ENCODE data around the gene PRKCD.

PRKCD gene

DNA sequence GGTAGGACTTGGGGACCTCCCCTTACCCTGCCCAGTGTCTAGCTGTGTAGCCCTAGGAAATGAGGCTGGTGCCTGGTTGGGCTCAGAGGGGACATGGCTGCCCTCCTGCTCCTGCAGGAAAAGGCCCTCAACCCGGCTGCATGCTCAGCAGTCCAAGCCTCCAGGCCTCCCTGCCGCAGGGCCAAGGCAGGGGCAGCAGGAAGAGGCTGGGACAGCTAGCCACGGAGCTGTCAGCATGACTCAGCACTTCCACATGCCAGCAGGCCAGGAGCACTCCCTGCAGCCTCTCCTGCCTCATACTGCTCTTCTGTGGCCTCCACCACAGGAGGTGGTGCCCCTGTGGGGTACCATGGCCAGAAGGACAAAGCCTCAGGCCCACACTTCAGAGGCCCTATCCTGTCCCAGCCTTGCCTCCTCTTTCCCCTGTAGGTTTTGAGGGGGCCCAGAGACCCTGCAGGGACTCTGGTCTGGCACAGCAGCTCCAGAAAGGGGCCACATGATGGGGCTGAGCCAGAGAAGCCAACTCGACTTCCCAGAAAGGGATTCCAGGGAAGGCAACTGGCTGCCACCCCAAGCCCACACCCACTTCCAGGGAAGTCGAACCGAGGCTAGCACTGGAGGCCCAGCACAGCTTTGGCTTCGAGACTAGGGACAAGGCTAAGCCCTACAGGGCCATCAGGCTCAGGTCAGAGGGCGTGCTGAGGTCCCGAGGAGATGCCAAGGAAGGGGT lies 75.3 kb downstream of the PRKCD start:
- peak; percentile 86 for DNase-seq

DNA sequence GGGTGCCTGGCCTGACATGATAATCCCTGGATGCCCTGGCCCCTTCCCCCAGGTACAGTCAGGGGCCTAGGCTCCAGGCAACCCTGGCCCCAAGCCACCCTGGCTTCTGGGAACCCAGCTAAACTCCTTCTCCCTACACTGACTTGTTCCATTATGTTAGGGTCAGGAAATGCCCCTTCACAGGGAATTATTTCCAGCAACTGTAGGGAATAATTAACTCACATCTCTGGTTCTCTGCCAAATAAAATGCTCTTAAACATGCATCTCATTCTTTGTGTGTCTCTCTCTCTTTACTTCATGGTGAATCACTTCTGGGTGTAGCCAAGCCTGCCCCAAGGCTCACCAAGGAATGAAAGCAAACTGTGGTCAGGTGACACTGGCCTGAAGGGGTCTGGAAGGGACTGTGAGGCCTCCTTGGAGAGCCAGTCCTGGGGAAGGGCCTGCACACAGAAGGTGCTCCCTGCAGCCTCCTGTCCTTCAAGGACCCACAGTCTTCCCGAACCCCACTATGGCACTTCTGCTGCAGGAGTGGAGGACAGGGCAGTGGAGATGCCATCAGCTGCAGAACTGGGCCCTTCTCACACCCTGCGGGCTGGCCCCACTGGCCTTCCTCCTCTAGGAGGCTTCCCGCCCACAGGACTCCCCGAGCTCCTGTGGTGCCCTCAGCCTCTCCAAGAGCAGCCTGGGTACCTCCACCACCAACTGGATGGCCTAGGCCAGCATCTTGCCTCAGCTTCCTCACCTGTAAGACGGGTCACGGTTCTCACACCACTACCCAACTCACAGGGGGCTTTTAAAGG lies 77.2 kb downstream of the PRKCD start:
- DNase-seq, result peak; percentile 96

DNA sequence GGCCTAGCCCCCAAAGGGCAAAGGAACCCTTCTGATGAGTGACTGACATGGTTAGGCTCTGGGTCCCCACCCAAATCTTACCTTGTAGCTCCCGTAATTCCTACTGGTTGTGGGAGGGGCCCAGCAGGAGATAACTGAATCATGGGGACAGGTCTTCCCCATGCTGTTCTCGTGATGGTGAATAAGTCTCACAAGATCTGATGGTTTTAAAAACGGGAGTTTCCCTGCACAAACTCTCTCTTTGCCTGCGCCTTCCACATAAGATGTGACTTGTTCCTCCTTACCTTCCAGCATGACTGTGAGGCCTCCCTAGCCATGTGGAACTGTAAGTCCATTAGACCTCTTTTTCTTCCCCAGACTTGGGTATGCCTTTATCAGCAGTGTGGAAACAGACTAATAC lies 77.9 kb downstream of the PRKCD start:
- no peak for DNase-seq

DNA sequence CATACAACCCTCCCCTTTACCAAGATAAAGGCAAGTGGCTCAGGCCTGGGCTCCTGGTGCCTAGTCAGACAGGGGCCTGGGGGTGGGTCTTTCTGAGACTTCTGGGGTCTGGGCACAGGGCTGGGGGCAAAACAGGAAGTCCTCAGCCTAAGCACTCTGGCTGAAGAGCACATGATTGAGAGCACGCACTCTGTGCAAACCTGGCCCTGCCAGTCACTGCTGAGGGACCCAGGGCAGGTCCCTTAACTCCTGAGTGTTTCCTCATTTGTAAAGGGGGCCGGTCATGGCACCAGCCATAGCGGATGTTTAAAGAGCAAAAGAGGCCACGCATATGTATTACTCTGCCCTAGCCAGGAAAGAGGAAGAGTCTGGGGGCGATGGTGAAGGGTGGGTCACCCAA lies 78.8 kb downstream of the PRKCD start:
- DNase-seq, result no peak

DNA sequence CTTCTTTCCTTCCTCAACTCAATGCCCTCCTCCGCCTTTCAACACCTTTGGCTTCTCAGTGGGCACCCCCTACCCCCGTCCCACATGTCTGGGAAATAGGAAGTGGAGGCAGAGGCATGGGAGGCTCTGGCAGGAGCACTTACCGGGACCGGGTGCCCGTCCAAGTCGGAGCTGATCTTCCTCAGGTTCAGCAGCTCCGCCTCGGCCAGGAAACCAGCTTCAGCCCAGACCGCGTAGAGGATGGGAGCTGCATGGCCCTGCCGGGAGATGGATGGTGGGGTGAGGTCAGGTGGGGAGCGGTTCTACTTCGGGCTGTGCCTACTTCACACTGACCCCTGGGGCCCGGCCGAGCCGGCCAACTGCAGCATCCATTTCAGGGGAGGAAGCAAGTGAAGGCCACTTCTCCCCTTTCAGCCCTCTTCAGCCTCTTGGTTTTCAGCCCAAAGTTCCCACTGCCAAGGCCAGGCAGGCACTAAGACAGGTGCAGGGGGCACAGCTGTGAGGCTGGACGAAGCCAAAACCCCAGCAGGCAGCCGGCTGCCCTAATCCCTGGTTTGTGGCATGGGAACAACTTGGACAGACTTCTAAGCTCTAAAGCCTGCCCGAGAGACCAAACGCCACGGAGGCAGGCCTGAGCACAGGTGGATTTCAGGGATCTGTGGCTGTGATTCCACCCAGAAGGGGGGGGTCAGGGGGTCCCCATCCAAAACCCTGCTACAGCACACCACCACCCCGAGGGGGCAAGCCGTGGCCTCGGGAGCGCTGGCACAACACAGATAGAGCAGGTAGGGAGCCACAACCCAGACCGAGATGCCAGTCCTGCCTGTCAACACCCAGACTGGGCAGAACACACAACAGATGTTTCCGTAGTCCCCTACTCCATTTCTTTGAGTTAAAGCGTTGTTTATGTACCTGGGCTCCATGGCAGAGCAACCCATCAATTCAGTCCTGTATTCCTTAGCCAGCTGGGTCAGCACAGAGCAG lies 80.3 kb downstream of the PRKCD start:
- DNase-seq, result no peak

DNA sequence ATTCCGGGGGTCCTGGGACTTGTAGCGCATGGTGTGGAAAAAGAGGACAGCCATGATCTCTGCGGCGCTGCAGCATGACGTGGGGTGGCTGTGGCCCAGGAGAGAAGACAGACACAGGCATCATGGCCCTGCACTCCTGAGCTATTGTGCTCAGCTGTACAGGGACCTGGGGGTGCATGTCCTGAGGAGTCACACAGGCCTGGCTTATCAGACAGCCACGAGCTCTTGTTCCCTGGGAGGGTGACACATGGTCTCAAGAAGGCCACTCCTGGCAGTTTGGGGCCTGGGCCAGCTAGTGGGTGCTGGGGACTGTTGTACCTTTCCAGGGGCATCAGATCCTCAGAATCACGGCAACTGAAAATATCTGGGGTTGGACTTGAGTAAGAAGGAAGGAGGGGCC lies 81.1 kb downstream of the PRKCD start:
- no peak for DNase-seq
